ENCODE measurements around the gene NTRK3. TPM values are rescaled to one million over a fixed set of nuclear protein-coding genes. Genes with fewer than 3 reads are reported as not detected.

Gene NTRK3
- total and polyA plus RNA-seq, 2 of the 8 experiments (the other 6 are each of a cell fraction or from before 2014, with no cell fraction given), result 4.5 to 6.8 TPM

DNA sequence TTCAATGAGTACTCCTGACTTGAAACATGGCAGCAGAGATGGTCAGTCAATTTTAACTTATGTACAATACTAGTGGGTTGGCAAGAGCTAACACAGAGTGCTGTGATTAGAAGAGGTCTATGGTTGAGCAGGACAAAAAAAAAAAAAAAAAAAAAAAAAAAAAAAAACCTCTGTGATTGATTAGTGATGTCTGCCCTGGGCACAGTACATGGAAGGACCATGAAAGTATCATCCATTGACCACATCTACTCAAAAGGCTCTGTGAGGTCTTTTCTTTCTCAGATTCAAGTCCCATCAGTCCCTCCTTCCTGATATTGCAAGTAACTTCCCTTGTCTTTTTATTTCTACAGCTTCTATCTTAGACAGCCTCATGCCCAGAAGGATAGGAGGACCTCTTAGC is 59.6 kb downstream of the NTRK3 start:
- Histone ChIP-seq H3K9ac (replicated peaks in 1 of 4; ENCODE audit: extremely low read depth in 1 of 4, low read depth in 3 of 4, low read length in 3 of 4) (no peak overlapping the region), H3K4me3 (ENCODE audit: extremely low read depth in 1 of 4, insufficient read depth in 2 of 4, low read depth in 3 of 4, low read length in 4 of 4) (no peak overlapping the region), H3K4me2 (ENCODE audit: insufficient read depth in 1 of 2, low read depth in 2 of 2, low read length in 2 of 2) (no peak overlapping the region), H3K27me3 (replicated peaks in 1 of 4; ENCODE audit: control insufficient read depth in 3 of 4, extremely low read depth in 1 of 4, insufficient read depth in 3 of 4, low read length in 3 of 4) (no peaks in the 10 kb centered on the region), H2AK5ac (ENCODE audit: low read depth, low read length) (no peak overlapping the region), H3K4me1 (replicated peaks in 1 of 4; ENCODE audit: control insufficient read depth in 3 of 4, insufficient read depth in 4 of 4, low read length in 3 of 4) (peaks cover 0 to 3% (median 1%) of the 10 kb centered on the region in 4 experiments; a peak in 2 of 7 replicates), H2AFZ (ENCODE audit: low read length) (no peak overlapping the region), H2BK15ac (ENCODE audit: low read length) (no peak overlapping the region), H4K91ac (replicated peaks; ENCODE audit: insufficient read length, low read length) (no peak overlapping the region), H4K5ac (ENCODE audit: insufficient read length, low read depth, low read length) (no peak overlapping the region), H2BK20ac (ENCODE audit: low read length) (no peak overlapping the region), H4K20me1 (replicated peaks in 1 of 2; ENCODE audit: control insufficient read depth in 1 of 2, insufficient read depth in 2 of 2, low read length in 2 of 2) (no peaks in the 10 kb centered on the region), H2BK120ac (replicated peaks; ENCODE audit: low read depth, low read length) (no peak overlapping the region), H3K36me3 (ENCODE audit: control insufficient read depth in 2 of 4, insufficient read depth in 4 of 4, low read length in 3 of 4) (no peaks in the 10 kb centered on the region), H3K79me2 (ENCODE audit: control insufficient read depth in 1 of 2, insufficient read depth in 2 of 2, low read length in 2 of 2) (no peaks in the 10 kb centered on the region), H3K14ac (ENCODE audit: insufficient read length) (no peak overlapping the region), H3K23ac (ENCODE audit: insufficient read length) (no peak overlapping the region), H3K23me2 (ENCODE audit: low read depth, low read length) (no peaks in the 10 kb centered on the region), H2BK12ac (ENCODE audit: low read depth, low read length) (no peak overlapping the region), H3K79me1 (ENCODE audit: low read depth, low read length) (no peaks in the 10 kb centered on the region), H4K8ac (ENCODE audit: extremely low read depth, insufficient read depth, low read length) (no peak overlapping the region), H3K27ac (ENCODE audit: low read depth, low read length) (no peak overlapping the region), H3K9me3 (ENCODE audit: insufficient read depth in 2 of 2, low read depth in 1 of 2, low read length in 1 of 2) (no peaks in the 10 kb centered on the region), H3K18ac (ENCODE audit: extremely low read depth, low read length) (no peak overlapping the region), H3K4ac (replicated peaks; ENCODE audit: insufficient read length, low read depth, low read length) (no peak overlapping the region), H2BK5ac (ENCODE audit: low read depth, low read length) (no peak overlapping the region), H3K56ac (replicated peaks; ENCODE audit: insufficient read length, low read depth, low read length) (no peak overlapping the region)
- no peak for TF ChIP-seq SIX5 (IDR thresholded peaks at IDR 0.05; ENCODE audit: low read depth, low read length)
- no peak for TF ChIP-seq MAFK (IDR thresholded peaks at IDR 0.05; ENCODE audit: low read depth, low read length)
- no peak for TF ChIP-seq ASH2L (IDR thresholded peaks at IDR 0.05; ENCODE audit: low read length)
- no peak for DNase-seq (ENCODE audit: low read depth in 1 of 2, low spot score in 2 of 2)
- ChIA-PET CTCF (ENCODE audit: partially characterized antibody) (interaction anchor here (1.3 kb wide), 1 partner anchor 97 kb away, joined by 3 read pairs; no protein-coding TSS in a partner anchor), POLR2A (ENCODE audit: partially characterized antibody) (no interaction called here)
- FAIRE-seq, result no peak
